K562 (cell line): Measurements from ENCODE around the gene QPRT. TPM values are rescaled to one million over a fixed set of nuclear protein-coding genes. Genes with fewer than 3 reads are reported as not detected.

Source experiments
- CCAR2 ChIP-seq: fragments of 200-400 bp; formaldehyde crosslinking; IDR thresholded peaks from 2 replicates; pipeline ENCODE4 v1.6.1; 2017; ENCODE audit warnings: mild to moderate bottlenecking, low read depth, low read length
- CEBPB ChIP-seq: fragments of 450-650 bp; IDR thresholded peaks from 2 replicates; pipeline ENCODE4 v1.6.1; 2016; ENCODE audit warnings: missing genetic modification characterization, missing compliant biosample characterization
- CSDE1 ChIP-seq, 2 experiments: fragments of 450-650 bp; IDR thresholded peaks; 2 replicates each; pipeline ENCODE4 v1.6.1; 2016; ENCODE audit warnings: mild to moderate bottlenecking in 1 of 2
- JUND ChIP-seq, 2 experiments: IDR thresholded peaks; 2 replicates in 1 of 2; 3 replicates in 1 of 2; pipeline ENCODE4 v1.6.1; 2011; ENCODE audit warnings: borderline replicate concordance in 2 of 2, low read depth in 2 of 2, low read length in 2 of 2, improper control_type of control experiment in 1 of 2, missing biosample characterization in 1 of 2, missing genetic modification characterization in 1 of 2, missing genetic modification reagents in 1 of 2
- KAT2B ChIP-seq: IDR thresholded peaks from one replicate; pipeline ENCODE4 v1.6.1; 2012; ENCODE audit warnings: low read depth, mild to moderate bottlenecking, control low read depth, inconsistent platforms, low read length, moderate library complexity
- MYC ChIP-seq, 2 experiments: fragments of 250-450 bp in 1 of 2; sonication (Bioruptor Pico) in 1 of 2; IDR thresholded peaks; 2 replicates each; pipeline versions ENCODE4 v1.5.1 to v1.6.1; 2012 to 2021; ENCODE audit warnings: low read depth in 2 of 2, borderline replicate concordance in 1 of 2, improper control_type of control experiment in 1 of 2, low read length in 1 of 2, mild to moderate bottlenecking in 1 of 2, moderate library complexity in 1 of 2
- PHB2 ChIP-seq: fragments of 450-650 bp; IDR thresholded peaks from 2 replicates; pipeline ENCODE4 v1.6.1; 2017; ENCODE audit warnings: low read depth
- POLR2AphosphoS2 ChIP-seq: IDR thresholded peaks from 2 replicates; pipeline ENCODE4 v1.6.1; 2012; ENCODE audit warnings: low read length, improper control_type of control experiment
- SOX6 ChIP-seq: fragments of 450-650 bp; IDR thresholded peaks from 2 replicates; pipeline ENCODE4 v1.6.1; 2014; ENCODE audit warnings: mild to moderate bottlenecking
- SRSF1 ChIP-seq: fragments of 200-400 bp; formaldehyde crosslinking; IDR thresholded peaks from 2 replicates; pipeline ENCODE4 v1.6.1; 2017; ENCODE audit warnings: mild to moderate bottlenecking, low read depth, low read length, moderate library complexity
- TARDBP ChIP-seq: fragments of 450-650 bp; IDR thresholded peaks from 2 replicates; pipeline ENCODE4 v1.6.1; 2016
- TBL1XR1 ChIP-seq, 2 experiments: IDR thresholded peaks; 2 replicates each; pipeline ENCODE4 v1.6.1; 2012; ENCODE audit warnings: improper control_type of control experiment in 2 of 2, low read length in 2 of 2, mild to moderate bottlenecking in 1 of 2
- TSHZ1 ChIP-seq: fragments of 250-450 bp; sonication (Bioruptor Pico); IDR thresholded peaks from 2 replicates; pipeline ENCODE4 v1.4.0; 2020; ENCODE audit warnings: mild to moderate bottlenecking, moderate library complexity
- VEZF1 ChIP-seq: fragments of 200-800 bp; sonication (Bioruptor generic); IDR thresholded peaks from 2 replicates; pipeline ENCODE4 v1.6.1; 2017; ENCODE audit warnings: missing genetic modification characterization, missing compliant biosample characterization
- ZKSCAN3 ChIP-seq: fragments of 250-450 bp; sonication (Bioruptor Pico); IDR thresholded peaks from 2 replicates; pipeline ENCODE4 v1.4.0; 2020
- ZNF121 ChIP-seq: sonication (generic); formaldehyde crosslinking; conservative IDR thresholded peaks from 2 replicates; pipeline ENCODE4 v1.8.0; 2022; ENCODE audit warnings: missing genetic modification reagents
- ZNF695 ChIP-seq: fragments of 450-650 bp; formaldehyde crosslinking; IDR thresholded peaks from 2 replicates; pipeline ENCODE4 v1.4.0; 2020; ENCODE audit warnings: mild to moderate bottlenecking, moderate library complexity
- ZNF766 ChIP-seq: fragments of 200-800 bp; sonication (Bioruptor generic); conservative IDR thresholded peaks from 2 replicates; pipeline ENCODE4 v1.6.1; 2016; ENCODE audit warnings: missing genetic modification characterization, missing compliant biosample characterization
- polyA plus RNA-seq, 8 experiments: library from polyadenylated mRNA; depleted of rRNA in 4 of 8; stranded (reverse) in 5 of 8; unstranded in 3 of 8; fragments of >200 nt; fragmentation: Nextera tagmentation in 2 of 8; fragmentation: Illumina TruSeq in 1 of 8; extraction: Ambion mirVana in 2 of 8; extraction: Trizol in 1 of 8; gene quantifications; 2 replicates each; pipeline versions ENCODE4 v1.2.1 to v1.2.3, GENCODE V29; 2011 to 2014; ENCODE audit warnings: inconsistent platforms in 1 of 8, missing spikeins in 1 of 8
- total RNA-seq, 7 experiments: library from RNA; depleted of rRNA in 6 of 7; stranded (reverse); fragments of >200 nt in 6 of 7; fragmentation: Illumina TruSeq in 2 of 7; extraction: Trizol in 2 of 7; gene quantifications; 2 replicates each; pipeline versions ENCODE4 v1.2.1 to v1.2.3, GENCODE V29; 2011 to 2021; ENCODE audit warnings: low replicate concordance in 1 of 7
- TF ChIP-seq, protein P1 (sequence below), 2 experiments: IDR thresholded peaks; 2 replicates each; pipeline ENCODE4 v1.6.1; 2011; ENCODE audit warnings: borderline replicate concordance in 1 of 2, control low read depth in 1 of 2, low read depth in 1 of 2, low read length in 1 of 2, mild to moderate bottlenecking in 1 of 2, mixed read lengths in 1 of 2, moderate library complexity in 1 of 2; ENCODE audit not compliant: insufficient read depth in 1 of 2, insufficient read length in 1 of 2, poor library complexity in 1 of 2, severe bottlenecking in 1 of 2; ENCODE audit errors: extremely low read depth in 1 of 2
- TF ChIP-seq, protein P2 (sequence below): sonication (generic); formaldehyde crosslinking; IDR thresholded peaks from 2 replicates; pipeline ENCODE4 v1.8.1; 2022; ENCODE audit warnings: missing genetic modification reagents

Gene QPRT
- total and polyA plus RNA-seq, 9 of the 15 experiments (the other 6 are each of a cell fraction or from before 2014, with no cell fraction given) = 7.7 to 112 (median 64.1) TPM

DNA sequence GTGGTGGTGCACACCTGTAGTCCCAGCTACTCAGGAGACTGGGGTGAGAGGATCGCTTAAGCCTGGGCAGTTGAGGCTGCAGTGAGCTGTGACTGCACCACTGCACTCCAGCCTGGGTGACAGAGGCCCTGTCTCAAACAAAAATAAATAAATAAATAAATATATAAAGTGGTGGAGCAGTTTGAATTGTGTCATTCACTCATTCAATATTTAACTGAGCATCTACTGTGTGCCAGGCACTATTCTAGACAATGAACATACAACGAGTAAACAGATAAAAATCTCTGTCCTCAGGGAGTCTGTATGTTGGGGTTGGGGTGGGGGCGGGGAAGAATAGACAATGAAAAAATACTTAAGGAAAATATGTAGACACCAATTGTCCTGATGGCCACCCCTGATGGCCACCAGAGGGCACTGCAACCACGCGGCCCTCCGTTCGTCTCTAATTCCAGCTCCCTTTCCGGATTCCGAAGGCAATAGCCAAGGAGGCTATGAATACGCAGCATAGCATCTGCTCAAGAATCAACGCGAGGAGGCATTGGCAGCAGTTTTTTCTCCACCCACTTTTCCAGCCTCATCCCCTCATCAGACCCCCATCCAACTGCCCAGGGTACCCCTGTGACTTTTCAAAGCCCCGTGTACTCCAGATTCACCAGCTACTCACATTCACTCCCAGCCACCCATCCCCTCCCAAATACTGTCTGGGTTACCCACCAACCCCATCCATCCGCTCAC, 21.4 kb downstream of the QPRT start (continued):
- no peak for TF ChIP-seq KAT2B
- TF ChIP-seq VEZF1 (CRISPR knock-in tag) = 0 out of 2 replicates have a peak, but pooled peaks have one; percentile 16
- peak; percentile 27; the same call in 1 of the 2 replicates for TF ChIP-seq MYC (IDR thresholded peaks at IDR 0.05; ENCODE audit: low read depth, low read length)
- no peak for TF ChIP-seq MYC (CRISPR knock-in tag; IDR thresholded peaks at IDR 0.05; ENCODE audit: borderline replicate concordance, low read depth)
- no peak for TF ChIP-seq PHB2
- peak; percentile 82 for TF ChIP-seq SOX6
- TF ChIP-seq ZNF766 (CRISPR knock-in tag) = no peak
- TF ChIP-seq TSHZ1 (CRISPR knock-in tag) = no peak
- TF ChIP-seq, protein P1, sequence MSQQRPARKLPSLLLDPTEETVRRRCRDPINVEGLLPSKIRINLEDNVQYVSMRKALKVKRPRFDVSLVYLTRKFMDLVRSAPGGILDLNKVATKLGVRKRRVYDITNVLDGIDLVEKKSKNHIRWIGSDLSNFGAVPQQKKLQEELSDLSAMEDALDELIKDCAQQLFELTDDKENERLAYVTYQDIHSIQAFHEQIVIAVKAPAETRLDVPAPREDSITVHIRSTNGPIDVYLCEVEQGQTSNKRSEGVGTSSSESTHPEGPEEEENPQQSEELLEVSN (IDR thresholded peaks at IDR 0.05; ENCODE audit: borderline replicate concordance in 1 of 2, extremely low read depth in 1 of 2, insufficient read depth in 1 of 2, insufficient read length in 1 of 2, low read depth in 1 of 2, low read length in 1 of 2, poor library complexity in 1 of 2, severe bottlenecking in 1 of 2) = peak in 1 of 2 experiments; percentile 16
- TF ChIP-seq ZNF695 (CRISPR knock-in tag) = no peak
- TF ChIP-seq ZKSCAN3 (CRISPR knock-in tag) = no peak
- TF ChIP-seq CEBPB = no peak
- no peak for TF ChIP-seq TBL1XR1 (IDR thresholded peaks at IDR 0.05; ENCODE audit: low read length in 2 of 2)
- no peak for TF ChIP-seq POLR2AphosphoS2
- TF ChIP-seq CSDE1 (IDR thresholded peaks at IDR 0.05) = no peak
- TF ChIP-seq TARDBP = no peak
- TF ChIP-seq CCAR2 = no peak
- TF ChIP-seq ZNF121 = no peak
- TF ChIP-seq SRSF1 = no peak
- no peak for TF ChIP-seq JUND (IDR thresholded peaks at IDR 0.05; ENCODE audit: borderline replicate concordance, low read depth, low read length)
- TF ChIP-seq JUND (tag; IDR thresholded peaks at IDR 0.05; ENCODE audit: borderline replicate concordance, low read depth, low read length) = no peak; the same call in 2 of the 3 replicates
- TF ChIP-seq, protein P2, sequence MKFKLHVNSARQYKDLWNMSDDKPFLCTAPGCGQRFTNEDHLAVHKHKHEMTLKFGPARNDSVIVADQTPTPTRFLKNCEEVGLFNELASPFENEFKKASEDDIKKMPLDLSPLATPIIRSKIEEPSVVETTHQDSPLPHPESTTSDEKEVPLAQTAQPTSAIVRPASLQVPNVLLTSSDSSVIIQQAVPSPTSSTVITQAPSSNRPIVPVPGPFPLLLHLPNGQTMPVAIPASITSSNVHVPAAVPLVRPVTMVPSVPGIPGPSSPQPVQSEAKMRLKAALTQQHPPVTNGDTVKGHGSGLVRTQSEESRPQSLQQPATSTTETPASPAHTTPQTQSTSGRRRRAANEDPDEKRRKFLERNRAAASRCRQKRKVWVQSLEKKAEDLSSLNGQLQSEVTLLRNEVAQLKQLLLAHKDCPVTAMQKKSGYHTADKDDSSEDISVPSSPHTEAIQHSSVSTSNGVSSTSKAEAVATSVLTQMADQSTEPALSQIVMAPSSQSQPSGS = no peak
